ENCODE results near the gene PPP1R3D.

GRCh38 chr20:59925899-59926298, 14.2 kb downstream of the PPP1R3D start:
- TF ChIP-seq CTCF (IDR thresholded peaks at IDR 0.05) (no peak), POLR2A (IDR thresholded peaks at IDR 0.05) (no peak)

All from ovary (tissue), 3 donors.